HepG2 (cell line): ENCODE data around the gene UBE2I. TPM values are rescaled to one million over a fixed set of nuclear protein-coding genes. Genes with fewer than 3 reads are reported as not detected.

Source experiments
- ARID2 ChIP-seq: sonication (generic); formaldehyde crosslinking; IDR thresholded peaks from 2 replicates; pipeline ENCODE4 v1.8.1; 2022; ENCODE audit warnings: mild to moderate bottlenecking, missing genetic modification reagents, borderline replicate concordance
- ATF7-NPFF ChIP-seq: sonication (generic); formaldehyde crosslinking; IDR thresholded peaks from 2 replicates; pipeline ENCODE4 v1.8.1; 2023; ENCODE audit warnings: mild to moderate bottlenecking, low read depth, missing genetic modification reagents, moderate library complexity
- CAMTA2 ChIP-seq: sonication (generic); formaldehyde crosslinking; IDR thresholded peaks from 2 replicates; pipeline ENCODE4 v1.4.0; 2020; ENCODE audit warnings: mild to moderate bottlenecking, missing genetic modification reagents, borderline replicate concordance
- E2F2 ChIP-seq: sonication (generic); formaldehyde crosslinking; IDR thresholded peaks from 2 replicates; pipeline ENCODE4 v1.4.0; 2020; ENCODE audit warnings: missing genetic modification reagents, borderline replicate concordance
- EEA1 ChIP-seq: sonication (generic); formaldehyde crosslinking; IDR thresholded peaks from 2 replicates; pipeline ENCODE4 v1.5.1; 2020; ENCODE audit warnings: mild to moderate bottlenecking, missing genetic modification reagents, borderline replicate concordance
- GATAD1 ChIP-seq: IDR thresholded peaks from 2 replicates; pipeline ENCODE4 v1.6.1; 2016; ENCODE audit warnings: missing genetic modification reagents, missing compliant biosample characterization
- NFKB2 ChIP-seq: sonication (generic); formaldehyde crosslinking; IDR thresholded peaks from 2 replicates; pipeline ENCODE4 v1.4.0; 2020; ENCODE audit warnings: missing genetic modification reagents, borderline replicate concordance
- NFYB ChIP-seq: sonication (generic); formaldehyde crosslinking; IDR thresholded peaks from 2 replicates; pipeline ENCODE4 v1.4.0; 2020; ENCODE audit warnings: missing genetic modification reagents
- NR2C2 ChIP-seq: sonication (generic); formaldehyde crosslinking; IDR thresholded peaks from 2 replicates; pipeline ENCODE4 v1.4.0; 2020; ENCODE audit warnings: missing genetic modification reagents, mild to moderate bottlenecking, moderate library complexity, borderline replicate concordance
- SP4 ChIP-seq: sonication (generic); formaldehyde crosslinking; IDR thresholded peaks from 2 replicates; pipeline ENCODE4 v1.8.1; 2023; ENCODE audit warnings: mild to moderate bottlenecking, missing genetic modification reagents
- TFDP1 ChIP-seq: IDR thresholded peaks from 2 replicates; pipeline ENCODE4 v1.6.1; 2016; ENCODE audit warnings: missing compliant biosample characterization, missing genetic modification reagents, borderline replicate concordance
- ZBTB1 ChIP-seq: sonication (generic); formaldehyde crosslinking; IDR thresholded peaks from 2 replicates; pipeline ENCODE4 v1.4.0; 2020; ENCODE audit warnings: missing genetic modification reagents, borderline replicate concordance
- ZBTB10 ChIP-seq: sonication (generic); formaldehyde crosslinking; IDR thresholded peaks from 2 replicates; pipeline ENCODE4 v1.4.0; 2020; ENCODE audit warnings: missing genetic modification reagents, borderline replicate concordance
- ZKSCAN1 ChIP-seq: fragments of 150-350 bp; IDR thresholded peaks from 2 replicates; pipeline ENCODE4 v1.6.1; 2014; ENCODE audit warnings: low read length
- ZNF446 ChIP-seq: sonication (generic); formaldehyde crosslinking; IDR thresholded peaks from 2 replicates; pipeline ENCODE4 v1.5.0; 2020; ENCODE audit warnings: mild to moderate bottlenecking, missing genetic modification reagents
- polyA plus RNA-seq, 8 experiments: library from polyadenylated mRNA; depleted of rRNA in 3 of 8; stranded (reverse) in 7 of 8; unstranded in 1 of 8; fragments of >200 nt; fragmentation: Illumina TruSeq in 4 of 8; extraction: Trizol in 4 of 8; gene quantifications; 2 replicates each; pipeline versions ENCODE4 v1.2.1 to v1.2.3, GENCODE V29; 2011 to 2016; ENCODE audit warnings: low read depth in 4 of 8, missing spikeins in 1 of 8, mixed read lengths in 1 of 8; ENCODE audit not compliant: insufficient read depth in 1 of 8
- total RNA-seq, 5 experiments: library from RNA; depleted of rRNA; stranded (reverse); fragments of >200 nt; fragmentation: Illumina TruSeq; extraction: Trizol; gene quantifications; 2 replicates each; pipeline ENCODE4 v1.2.3, GENCODE V29; 2016; ENCODE audit warnings: low read depth in 1 of 5
- TF ChIP-seq, protein P1 (sequence below): sonication (generic); formaldehyde crosslinking; IDR thresholded peaks from 2 replicates; pipeline ENCODE4 v1.5.0; 2020; ENCODE audit warnings: missing genetic modification reagents
- TF ChIP-seq, protein P2 (sequence below): IDR thresholded peaks from 2 replicates; pipeline ENCODE4 v1.6.1; 2016; ENCODE audit warnings: low read depth, control low read depth
- TF ChIP-seq, protein P3 (sequence below): sonication (generic); formaldehyde crosslinking; IDR thresholded peaks from 2 replicates; pipeline ENCODE4 v1.4.0; 2020; ENCODE audit warnings: mild to moderate bottlenecking, missing genetic modification reagents, borderline replicate concordance

UBE2I gene
- total and polyA plus RNA-seq, 2 of the 13 experiments (the other 11 are each of a cell fraction or from before 2014, with no cell fraction given), result 75.8 to 98.9 TPM

GRCh38 chr16:1351582-1352362 lies 42.3 kb downstream of the UBE2I start, which contains the start of the genes GNPTG and TSR3 (continued):
- TF ChIP-seq NR2C2 (peak; percentile 77), ZKSCAN1 (0 out of 2 replicates have a peak, but pooled peaks have one; percentile 21), GATAD1 (CRISPR knock-in tag) (peak; percentile 97), ARID2 (0 out of 2 replicates have a peak, but pooled peaks have one; percentile 44), SP4 (CRISPR knock-in tag) (peak; percentile 87), NFYB (no peak), EEA1 (CRISPR knock-in tag) (no peak), ZBTB1 (CRISPR knock-in tag) (no peak), ATF7-NPFF (CRISPR knock-in tag) (peak; percentile 23), ZBTB10 (peak; percentile 78), E2F2 (no peak), TFDP1 (peak; percentile 80; the same call in 1 of the 2 replicates), ZNF446 (CRISPR knock-in tag) (peak; percentile 28; the same call in 1 of the 2 replicates), NFKB2 (CRISPR knock-in tag) (0 out of 2 replicates have a peak, but pooled peaks have one; percentile 14), CAMTA2 (CRISPR knock-in tag) (no peak)
- TF ChIP-seq, protein P1, sequence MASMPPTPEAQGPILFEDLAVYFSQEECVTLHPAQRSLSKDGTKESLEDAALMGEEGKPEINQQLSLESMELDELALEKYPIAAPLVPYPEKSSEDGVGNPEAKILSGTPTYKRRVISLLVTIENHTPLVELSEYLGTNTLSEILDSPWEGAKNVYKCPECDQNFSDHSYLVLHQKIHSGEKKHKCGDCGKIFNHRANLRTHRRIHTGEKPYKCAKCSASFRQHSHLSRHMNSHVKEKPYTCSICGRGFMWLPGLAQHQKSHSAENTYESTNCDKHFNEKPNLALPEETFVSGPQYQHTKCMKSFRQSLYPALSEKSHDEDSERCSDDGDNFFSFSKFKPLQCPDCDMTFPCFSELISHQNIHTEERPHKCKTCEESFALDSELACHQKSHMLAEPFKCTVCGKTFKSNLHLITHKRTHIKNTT (CRISPR knock-in tag), result 0 out of 2 replicates have a peak, but pooled peaks have one; percentile 33
- TF ChIP-seq, protein P2, sequence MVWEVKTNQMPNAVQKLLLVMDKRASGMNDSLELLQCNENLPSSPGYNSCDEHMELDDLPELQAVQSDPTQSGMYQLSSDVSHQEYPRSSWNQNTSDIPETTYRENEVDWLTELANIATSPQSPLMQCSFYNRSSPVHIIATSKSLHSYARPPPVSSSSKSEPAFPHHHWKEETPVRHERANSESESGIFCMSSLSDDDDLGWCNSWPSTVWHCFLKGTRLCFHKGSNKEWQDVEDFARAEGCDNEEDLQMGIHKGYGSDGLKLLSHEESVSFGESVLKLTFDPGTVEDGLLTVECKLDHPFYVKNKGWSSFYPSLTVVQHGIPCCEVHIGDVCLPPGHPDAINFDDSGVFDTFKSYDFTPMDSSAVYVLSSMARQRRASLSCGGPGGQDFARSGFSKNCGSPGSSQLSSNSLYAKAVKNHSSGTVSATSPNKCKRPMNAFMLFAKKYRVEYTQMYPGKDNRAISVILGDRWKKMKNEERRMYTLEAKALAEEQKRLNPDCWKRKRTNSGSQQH (CRISPR knock-in tag), result peak; percentile 94; the same call in 1 of the 2 replicates
- TF ChIP-seq, protein P3, sequence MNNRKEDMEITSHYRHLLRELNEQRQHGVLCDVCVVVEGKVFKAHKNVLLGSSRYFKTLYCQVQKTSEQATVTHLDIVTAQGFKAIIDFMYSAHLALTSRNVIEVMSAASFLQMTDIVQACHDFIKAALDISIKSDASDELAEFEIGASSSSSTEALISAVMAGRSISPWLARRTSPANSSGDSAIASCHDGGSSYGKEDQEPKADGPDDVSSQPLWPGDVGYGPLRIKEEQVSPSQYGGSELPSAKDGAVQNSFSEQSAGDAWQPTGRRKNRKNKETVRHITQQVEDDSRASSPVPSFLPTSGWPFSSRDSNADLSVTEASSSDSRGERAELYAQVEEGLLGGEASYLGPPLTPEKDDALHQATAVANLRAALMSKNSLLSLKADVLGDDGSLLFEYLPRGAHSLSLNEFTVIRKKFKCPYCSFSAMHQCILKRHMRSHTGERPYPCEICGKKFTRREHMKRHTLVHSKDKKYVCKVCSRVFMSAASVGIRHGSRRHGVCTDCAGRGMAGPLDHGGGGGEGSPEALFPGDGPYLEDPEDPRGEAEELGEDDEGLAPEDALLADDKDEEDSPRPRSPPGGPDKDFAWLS (CRISPR knock-in tag), result no peak
